Measurements from ENCODE around the gene CLEC6A.

CLEC6A gene

GRCh38 chr12:8501720-8502119 is 46.0 kb downstream of the CLEC6A start:
- TF ChIP-seq CTCF (IDR thresholded peaks at IDR 0.05; ENCODE audit: low read depth, low read length) = no peak
- DNase-seq (ENCODE audit: extremely low read depth, low read depth) = no peak

GRCh38 chr12:8504351-8504750 is 48.6 kb downstream of the CLEC6A start:
- no peak for TF ChIP-seq CTCF (IDR thresholded peaks at IDR 0.05; ENCODE audit: low read depth, low read length)

GRCh38 chr12:8507596-8507995 is 51.8 kb downstream of the CLEC6A start:
- no peak for DNase-seq (ENCODE audit: extremely low read depth, low read depth)
- TF ChIP-seq CTCF (IDR thresholded peaks at IDR 0.05; ENCODE audit: low read depth, low read length) = no peak

More at GRCh38 chr12:8504351-8504750, 48.6 kb downstream of the CLEC6A start:
- no peak for DNase-seq (ENCODE audit: extremely low read depth, low read depth)

DNA sequence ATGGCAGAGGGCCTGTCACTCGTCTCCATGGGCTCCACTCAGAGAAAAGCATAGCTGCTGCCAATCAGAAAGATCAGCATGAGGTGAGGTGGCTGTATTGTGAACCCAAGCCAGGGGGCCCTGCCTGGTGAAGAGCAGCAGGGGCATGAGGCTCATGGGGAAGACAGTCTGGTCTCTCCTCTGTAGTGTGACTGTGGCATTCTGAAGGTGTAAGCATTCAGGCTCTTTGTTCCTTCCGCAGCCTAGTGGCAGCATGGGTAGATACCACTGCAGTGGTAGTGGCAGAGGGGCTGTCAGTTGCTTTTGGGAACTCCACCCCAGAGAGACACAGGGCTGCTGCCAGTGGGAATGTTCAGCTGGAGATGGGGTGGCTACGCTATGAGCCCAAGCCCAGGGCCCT is 52.5 kb downstream of the CLEC6A start:
- DNase-seq (ENCODE audit: extremely low read depth, low read depth) = no peak

DNA sequence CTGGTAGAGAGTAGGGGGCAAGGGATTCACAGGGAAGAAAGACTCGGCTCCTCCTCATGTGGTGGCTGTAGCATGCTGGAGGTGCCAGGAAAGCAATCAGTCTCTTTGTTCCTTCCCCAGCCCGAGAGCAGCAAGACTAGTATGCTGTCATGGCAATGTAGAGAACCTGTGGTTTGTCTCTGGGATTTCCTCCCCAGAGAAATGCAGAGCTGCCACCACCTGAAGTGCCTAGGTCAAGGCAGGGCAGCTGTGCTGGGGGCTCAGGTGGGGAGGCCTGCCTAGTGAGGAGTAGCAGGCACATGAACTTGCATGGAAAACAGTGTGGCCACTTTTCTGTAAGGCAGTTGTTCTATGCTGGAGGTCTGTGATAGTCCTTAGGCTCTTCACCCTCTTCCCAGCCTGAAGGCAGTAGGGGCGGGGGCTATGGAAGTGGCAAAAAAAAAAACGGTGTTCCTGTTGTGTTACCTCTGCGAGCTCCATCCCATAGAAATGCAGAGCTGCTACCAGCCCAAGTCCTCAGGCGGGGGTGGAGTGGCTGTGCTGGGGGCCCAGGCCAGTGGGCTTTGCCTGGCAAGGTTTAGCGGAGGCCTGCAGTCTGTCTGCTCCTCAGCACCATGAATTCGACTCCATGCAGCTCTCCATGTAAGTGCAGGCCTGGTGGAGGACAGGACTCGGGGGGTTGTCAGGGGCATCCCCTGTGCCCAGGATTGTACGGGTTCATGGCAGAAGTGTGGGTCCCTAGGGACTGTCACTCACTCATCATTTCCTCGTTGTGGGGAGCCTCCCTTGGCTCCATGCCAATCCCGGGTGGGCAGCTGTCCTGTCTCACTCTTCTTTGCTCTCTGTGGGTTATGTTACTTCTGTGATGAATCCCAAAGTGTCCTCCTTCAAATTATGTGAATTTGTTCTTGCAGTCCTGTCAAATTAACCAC is 53.4 kb downstream of the CLEC6A start:
- DNase-seq (ENCODE audit: extremely low read depth, low read depth) = no peak
- no peak for TF ChIP-seq CTCF (IDR thresholded peaks at IDR 0.05; ENCODE audit: low read depth, low read length)

More for the DNA sequence above, 52.5 kb downstream of the CLEC6A start:
- no peak for TF ChIP-seq CTCF (IDR thresholded peaks at IDR 0.05; ENCODE audit: low read depth, low read length)

- no peak for TF ChIP-seq CTCF (IDR thresholded peaks at IDR 0.05; ENCODE audit: low read depth, low read length)
- DNase-seq (ENCODE audit: extremely low read depth, low read depth) = no peak
Measured at GRCh38 chr12:8513256-8513655, 57.5 kb downstream of the CLEC6A start, which contains the start of gene CLEC4D. Gene CLEC4D (plus strand): TSS chr12:8513503. CDS start chr12:8513733, 230 bp downstream.

DNA sequence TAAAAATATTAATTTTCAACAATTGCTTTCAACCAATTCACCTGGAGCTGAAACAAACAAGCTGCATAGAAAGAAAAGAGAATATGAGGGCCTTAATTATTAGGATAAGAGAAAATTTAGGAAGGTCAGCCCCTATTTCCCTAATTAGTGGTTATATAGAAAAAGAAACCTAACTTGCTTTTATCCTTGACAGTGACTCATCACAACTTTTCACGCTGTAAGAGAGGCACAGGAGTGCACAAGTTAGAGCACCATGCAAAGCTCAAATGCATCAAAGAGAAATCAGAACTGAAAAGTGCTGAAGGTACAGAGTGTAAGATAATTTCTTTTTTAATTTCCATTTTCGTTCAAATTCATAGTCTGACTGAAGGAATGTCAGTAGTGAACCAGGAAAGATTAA is 62.2 kb downstream of the CLEC6A start:
- TF ChIP-seq CTCF (IDR thresholded peaks at IDR 0.05; ENCODE audit: low read depth, low read length) = no peak
- no peak for DNase-seq (ENCODE audit: extremely low read depth, low read depth)
